ENCODE measurements around the gene ACSF3.

The ACSF3 gene

DNA sequence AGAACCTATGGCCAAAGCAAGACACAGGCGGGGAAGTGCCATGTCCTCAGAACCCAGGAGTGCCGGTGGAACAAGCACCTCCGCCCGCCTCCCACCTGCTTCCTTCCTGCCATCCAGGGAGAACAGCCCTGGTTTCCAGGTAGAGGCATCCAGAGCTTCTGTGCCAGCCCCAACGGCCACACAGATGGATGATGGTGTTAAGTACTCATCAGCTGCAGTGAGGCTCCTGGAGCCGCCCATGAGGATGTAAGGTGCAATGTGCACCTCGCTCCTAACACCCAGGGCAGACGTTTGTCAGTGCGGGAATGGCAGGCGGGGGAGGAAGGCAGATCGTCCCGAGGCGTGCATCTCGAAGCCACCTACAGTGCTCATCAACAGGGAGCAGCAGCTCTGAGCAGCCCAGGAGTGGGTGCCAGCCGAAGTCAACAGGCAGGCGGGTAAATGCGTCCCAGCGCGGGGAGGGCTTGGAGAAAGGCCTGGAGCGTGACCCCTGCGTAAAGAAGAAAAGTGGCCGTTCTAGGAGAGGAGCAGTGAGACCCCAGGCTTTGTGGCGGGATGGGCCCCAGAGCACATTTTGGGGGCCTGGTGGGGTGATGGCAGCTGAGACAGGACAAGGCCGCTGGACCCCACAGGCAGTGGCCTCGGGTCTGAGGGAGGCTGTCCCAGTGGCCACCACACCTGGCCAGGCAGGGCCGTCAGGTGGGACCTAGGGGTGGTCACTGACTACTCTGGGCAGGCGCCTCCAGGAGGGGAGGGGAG, 46.1 kb upstream of the ACSF3 start:
- TF ChIP-seq, protein P1, sequence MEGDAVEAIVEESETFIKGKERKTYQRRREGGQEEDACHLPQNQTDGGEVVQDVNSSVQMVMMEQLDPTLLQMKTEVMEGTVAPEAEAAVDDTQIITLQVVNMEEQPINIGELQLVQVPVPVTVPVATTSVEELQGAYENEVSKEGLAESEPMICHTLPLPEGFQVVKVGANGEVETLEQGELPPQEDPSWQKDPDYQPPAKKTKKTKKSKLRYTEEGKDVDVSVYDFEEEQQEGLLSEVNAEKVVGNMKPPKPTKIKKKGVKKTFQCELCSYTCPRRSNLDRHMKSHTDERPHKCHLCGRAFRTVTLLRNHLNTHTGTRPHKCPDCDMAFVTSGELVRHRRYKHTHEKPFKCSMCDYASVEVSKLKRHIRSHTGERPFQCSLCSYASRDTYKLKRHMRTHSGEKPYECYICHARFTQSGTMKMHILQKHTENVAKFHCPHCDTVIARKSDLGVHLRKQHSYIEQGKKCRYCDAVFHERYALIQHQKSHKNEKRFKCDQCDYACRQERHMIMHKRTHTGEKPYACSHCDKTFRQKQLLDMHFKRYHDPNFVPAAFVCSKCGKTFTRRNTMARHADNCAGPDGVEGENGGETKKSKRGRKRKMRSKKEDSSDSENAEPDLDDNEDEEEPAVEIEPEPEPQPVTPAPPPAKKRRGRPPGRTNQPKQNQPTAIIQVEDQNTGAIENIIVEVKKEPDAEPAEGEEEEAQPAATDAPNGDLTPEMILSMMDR (IDR thresholded peaks at IDR 0.05; ENCODE audit: insufficient read depth, low read length, missing control alignments): no peak
- no peak overlapping the region for H3K4me3 ChIP-seq (ENCODE audit: low read depth, low read length)
- no peak for DNase-seq (ENCODE audit: low read depth, low spot score)
- CTCF ChIA-PET: no interaction called here
- POLR2A ChIA-PET: no interaction called here

DNA sequence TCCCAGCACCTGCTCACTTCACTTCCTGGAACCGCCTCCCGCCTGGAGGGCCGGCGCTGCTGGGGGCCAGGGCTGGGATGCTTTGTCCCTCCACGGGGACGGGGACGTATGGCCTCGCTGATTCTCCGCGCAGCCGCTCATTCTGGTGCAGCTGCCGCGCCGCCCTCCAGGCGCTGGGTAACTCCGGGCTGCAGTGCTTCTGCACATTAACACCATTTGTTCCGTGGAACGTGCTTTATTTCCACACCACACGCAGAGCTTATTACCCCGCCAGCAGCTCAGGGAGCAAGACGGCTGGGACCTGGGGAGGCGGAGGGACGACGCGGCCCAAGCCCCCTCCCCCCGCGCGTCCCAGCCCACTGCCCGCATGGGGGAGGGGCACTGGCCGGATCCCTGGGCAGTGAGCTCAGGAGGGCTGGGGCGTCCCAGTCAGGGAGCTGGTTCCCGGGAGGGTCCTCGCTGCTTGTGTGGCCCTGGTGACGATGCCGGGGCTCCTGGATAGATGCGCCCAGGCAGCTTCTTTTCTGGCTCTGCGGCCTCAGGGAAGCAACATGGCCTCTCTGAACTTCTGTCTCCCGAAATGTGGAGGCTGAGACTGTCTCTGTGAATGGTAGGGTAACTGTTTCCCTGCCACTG, 45.4 kb upstream of the ACSF3 start:
- no peak overlapping the region for H3K4me3 ChIP-seq (ENCODE audit: low read depth, low read length)
- CTCF ChIA-PET: no interaction called here
- DNase-seq (ENCODE audit: low read depth, low spot score): no peak
- POLR2A ChIA-PET: no interaction called here
- TF ChIP-seq, protein P1 (IDR thresholded peaks at IDR 0.05; ENCODE audit: insufficient read depth, low read length, missing control alignments): no peak

DNA sequence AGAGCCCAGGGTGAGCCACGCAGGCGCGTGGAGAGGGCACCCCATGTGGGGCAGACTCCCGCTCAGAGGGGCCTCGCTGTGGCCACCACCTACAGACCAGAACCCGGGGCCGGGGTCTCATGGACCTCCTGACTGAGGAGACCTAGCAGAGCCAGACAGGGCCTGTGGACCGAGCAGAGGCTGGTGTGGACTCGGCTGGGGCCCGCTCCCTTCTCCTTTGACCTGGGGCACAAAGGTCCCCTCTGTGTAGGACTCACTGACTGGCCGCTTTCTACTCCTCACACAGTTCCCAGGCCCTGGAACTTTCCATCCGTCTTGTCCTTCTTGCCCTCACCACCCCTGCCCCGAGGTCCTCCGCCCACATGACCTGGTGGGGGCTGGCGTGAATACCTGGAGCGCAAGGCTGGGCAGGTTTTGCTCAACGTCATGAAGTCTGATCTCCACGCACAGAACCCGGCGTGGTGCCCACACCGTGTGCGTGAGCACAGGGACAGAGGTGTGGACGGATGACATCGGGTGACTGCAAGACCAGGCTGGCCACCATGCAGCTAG, 44.7 kb upstream of the ACSF3 start:
- ChIA-PET CTCF (no interaction called here), POLR2A (no interaction called here)
- no peak overlapping the region for H3K4me3 ChIP-seq (ENCODE audit: low read depth, low read length)
- TF ChIP-seq, protein P1 (IDR thresholded peaks at IDR 0.05; ENCODE audit: insufficient read depth, low read length, missing control alignments): no peak
- DNase-seq (ENCODE audit: low read depth, low spot score): no peak

DNA sequence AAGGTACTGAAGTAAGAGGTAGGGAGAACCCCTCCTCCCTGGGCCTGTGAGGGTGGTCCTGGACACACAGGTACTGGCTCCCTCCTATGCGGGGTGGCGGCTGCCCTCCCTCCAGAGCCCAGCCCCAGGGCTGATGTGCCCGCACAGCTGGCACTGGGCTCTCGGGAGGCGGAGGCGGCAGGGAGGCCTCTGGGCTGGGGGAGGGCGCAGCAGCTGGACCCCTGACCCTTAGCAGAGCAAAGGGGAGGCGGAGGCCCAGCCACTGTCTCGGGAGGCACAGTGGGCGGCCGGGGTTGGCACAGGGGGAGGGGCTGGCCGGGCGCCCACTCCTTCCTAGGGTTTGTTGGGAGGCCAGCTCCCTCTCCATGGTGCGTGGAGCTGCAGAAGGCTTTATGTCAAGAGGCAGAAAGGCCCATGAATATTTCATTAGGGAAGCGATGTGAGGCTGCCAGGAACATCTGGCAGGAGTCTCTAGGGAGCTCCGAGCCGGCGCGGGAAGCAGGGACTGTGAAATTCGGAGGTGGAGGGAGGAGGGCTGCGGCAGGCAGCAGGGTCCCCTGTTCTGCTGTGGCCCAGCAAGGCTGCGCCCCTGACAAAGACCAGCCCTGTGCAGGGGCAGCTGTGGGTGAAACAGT, 44.1 kb upstream of the ACSF3 start:
- no peak for DNase-seq (ENCODE audit: low read depth, low spot score)
- no peak overlapping the region for H3K4me3 ChIP-seq (ENCODE audit: low read depth, low read length)
- CTCF ChIA-PET: interaction anchor here (0.6 kb wide), 1 partner anchor 158 kb away, joined by 3 read pairs; no protein-coding TSS in a partner anchor
- POLR2A ChIA-PET: no interaction called here
- TF ChIP-seq, protein P1 (IDR thresholded peaks at IDR 0.05; ENCODE audit: insufficient read depth, low read length, missing control alignments): no peak

DNA sequence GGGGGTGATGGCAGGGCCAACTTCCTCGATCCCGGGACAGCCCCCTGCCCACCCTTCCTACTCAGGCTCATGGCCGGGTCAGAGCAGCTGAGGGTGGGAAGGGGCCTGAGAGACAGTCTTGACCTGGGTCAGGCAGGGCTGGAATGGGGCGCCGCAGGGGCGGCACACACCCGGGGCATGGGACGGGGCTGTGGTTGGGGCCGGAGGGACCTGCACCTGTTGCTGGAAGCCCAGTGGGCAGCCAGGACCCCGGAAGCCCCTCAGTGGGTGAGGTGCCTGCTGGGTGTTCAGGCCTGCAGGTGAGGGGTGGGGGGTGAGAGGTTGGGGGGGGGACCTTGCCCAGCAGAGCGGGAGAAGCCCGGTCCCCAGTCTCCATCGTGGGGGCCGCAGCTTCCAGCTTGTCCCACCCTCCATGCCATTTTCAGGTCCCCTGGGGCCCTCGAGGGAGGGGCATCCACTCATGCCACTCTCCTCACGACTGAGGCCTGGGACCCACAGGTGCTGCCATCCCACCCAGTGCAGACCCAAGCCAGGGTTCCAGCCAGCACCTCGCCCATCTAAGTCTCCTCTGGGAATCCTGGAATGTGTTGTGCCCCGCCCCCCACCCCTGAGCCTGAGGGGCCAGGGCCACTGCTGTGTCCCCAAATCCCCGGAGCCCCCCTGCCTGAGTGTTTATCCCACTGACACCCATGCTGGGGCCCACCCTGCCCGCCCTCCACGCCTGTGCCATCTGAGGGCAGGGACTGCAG, 43.4 kb upstream of the ACSF3 start:
- no peak overlapping the region for H3K4me3 ChIP-seq (ENCODE audit: low read depth, low read length)
- no peak for DNase-seq (ENCODE audit: low read depth, low spot score)
- CTCF ChIA-PET: interaction anchor here (0.6 kb wide), 1 partner anchor 157 kb away, joined by 3 read pairs; no protein-coding TSS in a partner anchor
- POLR2A ChIA-PET: no interaction called here
- TF ChIP-seq, protein P1 (IDR thresholded peaks at IDR 0.05; ENCODE audit: insufficient read depth, low read length, missing control alignments): no peak

All from AG04449 (cell line).